K562 (cell line): ENCODE data around the gene RNF222. TPM values are rescaled to one million over a fixed set of nuclear protein-coding genes. Genes with fewer than 3 reads are reported as not detected.

ENCODE experiments used
- ATAC-seq: fragments of 200-7000 bp; cut with Tn5 transposase; 3 replicates; pipeline ENCODE4 v1.9.1; 2020; ENCODE audit warnings: moderate library complexity
- BruUV-seq: library from RNA; stranded (reverse); fragments of 400-500 nt; replicated peaks from 2 replicates; lab custom pipeline; 2021; lab: Mats Ljungman, UMichigan
- CTCF ChIA-PET: fragments of 300-600 bp; formaldehyde crosslinking; extraction: SDS; loops from one replicate; lab custom pipeline; 2021; ENCODE audit warnings: low intra/inter-chr PET ratio; lab: Yijun Ruan, JAX
- POLR2A ChIA-PET: fragments of 300-600, 350-650 bp; sonication (Branson Sonifier 250); formaldehyde crosslinking; extraction: SDS; loops from one replicate; lab custom pipeline; 2021; ENCODE audit warnings: antibody characterized with exemption, inconsistent platforms; lab: Yijun Ruan, JAX
- DNase-seq, 4 experiments: peaks; one replicate each; pipeline versions ENCODE4 v3.0.0 to v3.0.0-alpha.2; 2011 to 2018; ENCODE audit warnings: low spot score in 3 of 4, mixed read lengths in 3 of 4; ENCODE audit errors: extremely low read depth in 1 of 4
- FAIRE-seq: peaks from 2 replicates; lab custom pipeline; 2011; peaks lifted over from hg19 to GRCh38; lab: Jason Lieb, UNC
- H2AFZ ChIP-seq: 2 replicates; pipeline ENCODE4 v1.6.0; 2011; ENCODE audit warnings: low read depth, low read length, control low read depth, inconsistent platforms
- H3K27ac ChIP-seq: fragments of 200-600 bp; 3 replicates; pipeline ENCODE4 v1.8.0; 2011; ENCODE audit warnings: low read depth, mild to moderate bottlenecking, control low read depth, inconsistent platforms, low read length, moderate library complexity, mixed read lengths; ENCODE audit errors: extremely low read depth
- H3K27me3 ChIP-seq, 2 experiments: fragments of 300-600 bp in 1 of 2; 2 replicates in 1 of 2; 3 replicates in 1 of 2; pipeline versions ENCODE4 v1.6.0 to v1.8.0; 2011; ENCODE audit warnings: inconsistent platforms in 2 of 2, low read length in 2 of 2, mild to moderate bottlenecking in 1 of 2, mixed read lengths in 1 of 2, moderate library complexity in 1 of 2; ENCODE audit not compliant: control insufficient read depth in 2 of 2, insufficient read depth in 2 of 2
- H3K36me3 ChIP-seq: fragments of 300-600 bp; 3 replicates; pipeline ENCODE4 v1.8.0; 2011; ENCODE audit warnings: mild to moderate bottlenecking, low read length, inconsistent platforms; ENCODE audit not compliant: control insufficient read depth, insufficient read depth
- H3K4me1 ChIP-seq, 2 experiments: fragments of 200-600 bp in 1 of 2; replicated peaks in 1 of 2; 2 replicates in 1 of 2; 3 replicates in 1 of 2; pipeline versions ENCODE4 v1.5.1 to v1.8.0; 2011; ENCODE audit warnings: inconsistent platforms in 2 of 2, low read length in 2 of 2, mild to moderate bottlenecking in 1 of 2, mixed read lengths in 1 of 2, moderate library complexity in 1 of 2; ENCODE audit not compliant: control insufficient read depth in 2 of 2, insufficient read depth in 2 of 2
- H3K4me2 ChIP-seq: 2 replicates; pipeline ENCODE4 v1.6.1; 2011; ENCODE audit warnings: low read length, control low read depth, inconsistent platforms, mixed read lengths; ENCODE audit not compliant: insufficient read depth
- H3K4me3 ChIP-seq: fragments of 200-600 bp; sonication (generic), shearing (Covaris generic); 2 replicates; pipeline ENCODE4 v1.5.1; 2016; ENCODE audit warnings: control low read depth, inconsistent platforms
- H3K79me2 ChIP-seq: fragments of 200-600 bp; 3 replicates; pipeline ENCODE4 v1.8.0; 2011; ENCODE audit warnings: low read length, inconsistent platforms; ENCODE audit not compliant: control insufficient read depth, insufficient read depth
- H3K9ac ChIP-seq, 2 experiments: 2 replicates each; pipeline versions ENCODE4 v1.6.0 to v1.6.1; 2011; ENCODE audit warnings: low read depth in 2 of 2, low read length in 2 of 2, control low read depth in 1 of 2, inconsistent platforms in 1 of 2, mild to moderate bottlenecking in 1 of 2, mixed read lengths in 1 of 2; ENCODE audit not compliant: insufficient read depth in 1 of 2
- H3K9me1 ChIP-seq: one replicate; pipeline ENCODE4 v1.6.0; 2011; ENCODE audit warnings: inconsistent platforms, mild to moderate bottlenecking, low read length, moderate library complexity; ENCODE audit not compliant: control insufficient read depth, insufficient read depth
- H3K9me3 ChIP-seq: replicated peaks from 2 replicates; pipeline ENCODE4 v1.5.1; 2011; ENCODE audit warnings: low read depth, low read length, inconsistent platforms; ENCODE audit not compliant: control insufficient read depth, insufficient read depth
- H4K20me1 ChIP-seq: replicated peaks from 2 replicates; pipeline ENCODE4 v1.6.1; 2011; ENCODE audit warnings: low read length, inconsistent platforms, mixed read lengths; ENCODE audit not compliant: control insufficient read depth, insufficient read depth
- ARID2 ChIP-seq: fragments of 450-650 bp; IDR thresholded peaks from 2 replicates; pipeline ENCODE4 v1.6.1; 2017; ENCODE audit warnings: antibody characterized with exemption, mild to moderate bottlenecking
- CTBP1 ChIP-seq: fragments of 450-650 bp; IDR thresholded peaks from 2 replicates; pipeline ENCODE4 v1.6.1; 2016; ENCODE audit warnings: borderline replicate concordance
- HNRNPLL ChIP-seq: fragments of 200-400 bp; formaldehyde crosslinking; IDR thresholded peaks from 2 replicates; pipeline ENCODE4 v1.6.1; 2017; ENCODE audit warnings: low read length, low read depth, mild to moderate bottlenecking; ENCODE audit not compliant: poor library complexity, severe bottlenecking
- MYC ChIP-seq, 2 experiments: fragments of 250-450 bp in 1 of 2; sonication (Bioruptor Pico) in 1 of 2; IDR thresholded peaks; 2 replicates each; pipeline versions ENCODE4 v1.5.1 to v1.6.1; 2012 to 2021; ENCODE audit warnings: low read depth in 2 of 2, borderline replicate concordance in 1 of 2, improper control_type of control experiment in 1 of 2, low read length in 1 of 2, mild to moderate bottlenecking in 1 of 2, moderate library complexity in 1 of 2
- OTX1 ChIP-seq: fragments of 450-650 bp; formaldehyde crosslinking; IDR thresholded peaks from 2 replicates; pipeline ENCODE4 v1.4.0; 2022; ENCODE audit warnings: mild to moderate bottlenecking
- POLR2A ChIP-seq: fragments of 450-650 bp; conservative IDR thresholded peaks from 2 replicates; pipeline ENCODE4 v1.6.1; 2016
- POLR2AphosphoS2 ChIP-seq: IDR thresholded peaks from 2 replicates; pipeline ENCODE4 v1.6.1; 2012; ENCODE audit warnings: low read length, improper control_type of control experiment
- POLR2G ChIP-seq: fragments of 200-400 bp; formaldehyde crosslinking; IDR thresholded peaks from 2 replicates; pipeline ENCODE4 v1.6.1; 2017; ENCODE audit warnings: low read depth, mild to moderate bottlenecking, antibody characterized with exemption, low read length, moderate library complexity
- SMAD1 ChIP-seq: fragments of 150-350 bp; IDR thresholded peaks from 2 replicates; pipeline ENCODE4 v1.6.1; 2014; ENCODE audit warnings: low read length, low read depth; ENCODE audit not compliant: partially characterized antibody
- TAF7 ChIP-seq: fragments of 450-650 bp; IDR thresholded peaks from 2 replicates; pipeline ENCODE4 v1.6.1; 2016; ENCODE audit warnings: missing genetic modification characterization, missing compliant biosample characterization
- TAF9B ChIP-seq: fragments of 450-650 bp; IDR thresholded peaks from 2 replicates; pipeline ENCODE4 v1.6.1; 2018; ENCODE audit warnings: mild to moderate bottlenecking; ENCODE audit not compliant: partially characterized antibody
- ZNF239 ChIP-seq: fragments of 250-450 bp; sonication (Bioruptor Pico); IDR thresholded peaks from 2 replicates; pipeline ENCODE4 v1.4.0; 2020; ENCODE audit warnings: mild to moderate bottlenecking
- ZZZ3 ChIP-seq: fragments of 450-650 bp; IDR thresholded peaks from 2 replicates; pipeline ENCODE4 v1.6.1; 2016; ENCODE audit warnings: antibody characterized with exemption, mild to moderate bottlenecking, moderate library complexity
- WGBS: fragments of 100-300 bp; shearing (Covaris generic); methylation state at CpG from one replicate; pipeline ENCODE4 v1.1.6; 2016; ENCODE audit warnings: low coverage, mixed read lengths; ENCODE audit not compliant: insufficient coverage; ENCODE audit errors: missing lambda C conversion rate; 5-methylcytosine and 5-hydroxymethylcytosine counted together
- in situ Hi-C: fragments of 300-500 bp; cut with MboI; formaldehyde crosslinking; loops from 4 replicates; pipeline ENCODE4 v1.15.0; 2018; ENCODE audit warnings: inconsistent platforms, mixed read lengths
- intact Hi-C: fragments of 100-400 bp; cut with micrococcal nuclease; formaldehyde crosslinking; loops from 2 replicates; pipeline ENCODE4 v1.14.2; 2022
- polyA plus RNA-seq, 8 experiments: library from polyadenylated mRNA; depleted of rRNA in 4 of 8; stranded (reverse) in 5 of 8; unstranded in 3 of 8; fragments of >200 nt; fragmentation: Nextera tagmentation in 2 of 8; fragmentation: Illumina TruSeq in 1 of 8; extraction: Ambion mirVana in 2 of 8; extraction: Trizol in 1 of 8; gene quantifications; 2 replicates each; pipeline versions ENCODE4 v1.2.1 to v1.2.3, GENCODE V29; 2011 to 2014; ENCODE audit warnings: inconsistent platforms in 1 of 8, missing spikeins in 1 of 8
- total RNA-seq, 7 experiments: library from RNA; depleted of rRNA in 6 of 7; stranded (reverse); fragments of >200 nt in 6 of 7; fragmentation: Illumina TruSeq in 2 of 7; extraction: Trizol in 2 of 7; gene quantifications; 2 replicates each; pipeline versions ENCODE4 v1.2.1 to v1.2.3, GENCODE V29; 2011 to 2021; ENCODE audit warnings: low replicate concordance in 1 of 7
- TF ChIP-seq, protein P1 (sequence below): fragments of 250-450 bp; sonication (Bioruptor Pico); IDR thresholded peaks from 2 replicates; pipeline ENCODE4 v1.8.0; 2021; ENCODE audit warnings: moderate library complexity, mild to moderate bottlenecking, inconsistent platforms
- TF ChIP-seq, protein P2 (sequence below): conservative IDR thresholded peaks from 2 replicates; pipeline ENCODE4 v1.6.1; 2011; ENCODE audit warnings: low read depth, mild to moderate bottlenecking, low read length; ENCODE audit not compliant: control insufficient read depth
- TF ChIP-seq, protein P3 (sequence below): fragments of 250-450 bp; sonication (Bioruptor Pico); IDR thresholded peaks from 2 replicates; pipeline ENCODE4 v1.4.0; 2020
- TF ChIP-seq, protein P4 (sequence below): fragments of 450-650 bp; IDR thresholded peaks from 2 replicates; pipeline ENCODE4 v1.6.1; 2014; ENCODE audit warnings: low read depth, mild to moderate bottlenecking, moderate library complexity, borderline replicate concordance

RNF222 gene
- total and polyA plus RNA-seq, 9 of the 15 experiments (the other 6 are each of a cell fraction or from before 2014, with no cell fraction given) = not detected

DNA sequence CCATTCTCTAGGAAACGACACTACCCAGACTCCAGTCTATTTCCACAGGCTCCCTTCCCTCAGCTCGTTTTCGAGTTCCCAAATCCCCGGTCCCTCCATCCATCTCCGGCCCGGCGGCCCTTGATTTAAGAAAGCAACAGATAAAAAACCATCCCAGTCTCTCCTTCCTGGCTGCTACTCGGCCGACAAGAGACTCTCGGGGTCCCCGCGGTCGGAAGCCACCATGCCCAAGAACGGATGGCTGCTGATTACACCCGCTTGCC, 14.8 kb downstream of the RNF222 start:
- no peak for DNase-seq
- H3K9me1 ChIP-seq = no peaks in the 10 kb centered on the region
- H3K27me3 ChIP-seq = no peaks in the 10 kb centered on the region
- H3K36me3 ChIP-seq = peaks cover 47% of the 10 kb centered on the region
- WGBS = 3% methylated on average over 13 of the region's 15 CpGs
- CTCF ChIA-PET = interaction anchor here (0.9 to 1.2 kb wide), 3 partner anchors 363 to 403 kb away, joined by 3 to 5 read pairs (median 4); no protein-coding TSS in a partner anchor
- peak overlapping the region; percentile 82 to 94 for H3K9ac ChIP-seq
- peak overlapping the region; percentile 85 for H3K4me2 ChIP-seq
- no peak for FAIRE-seq
- intact Hi-C loops = loop anchor here (1.0 to 10.0 kb wide), 3 partner anchors 46 to 362 kb away; partner anchors contain the start of gene ODF4
- no TSS peak for BruUV-seq
- no peak overlapping the region; the same call in 1 of the 2 replicates for H2AFZ ChIP-seq
- peaks cover 14% of the 10 kb centered on the region; the same call in 1 of the 2 replicates for H4K20me1 ChIP-seq
- POLR2A ChIA-PET = interaction anchor here (0.6 to 1.5 kb wide), 5 partner anchors 37 to 1379 kb away, joined by 3 to 7 read pairs (median 4); no protein-coding TSS in a partner anchor
- peaks cover 54% of the 10 kb centered on the region for H3K79me2 ChIP-seq
- in situ Hi-C loops = loop anchor here (25.0 kb wide), 1 partner anchor 1154 kb away; no protein-coding TSS in a partner anchor
- peak overlapping the region; percentile 53 for H3K4me3 ChIP-seq
- no peak for ATAC-seq
- peaks cover 34 to 36% of the 10 kb centered on the region in 2 experiments for H3K4me1 ChIP-seq
- H3K9me3 ChIP-seq = no peaks in the 10 kb centered on the region
- H3K27ac ChIP-seq = peak overlapping the region; percentile 71
- TF ChIP-seq TAF9B (peak; percentile 95), ZZZ3 (peak; percentile 94), TAF7 (tag) (peak; percentile 99), OTX1 (CRISPR knock-in tag) (no peak), CTBP1 (no peak), HNRNPLL (no peak), SMAD1 (peak; percentile 28), POLR2AphosphoS2 (no peak), ZNF239 (CRISPR knock-in tag) (no peak), MYC (IDR thresholded peaks at IDR 0.05; ENCODE audit: low read depth, low read length) (no peak; the same call in 1 of the 2 replicates), MYC (CRISPR knock-in tag; IDR thresholded peaks at IDR 0.05; ENCODE audit: borderline replicate concordance, low read depth) (peak; percentile 86; the same call in 1 of the 2 replicates), POLR2A (peak; percentile 97; the same call in 1 of the 2 replicates), ARID2 (no peak), POLR2G (peak; percentile 88; the same call in 1 of the 2 replicates)
- TF ChIP-seq, protein P1, sequence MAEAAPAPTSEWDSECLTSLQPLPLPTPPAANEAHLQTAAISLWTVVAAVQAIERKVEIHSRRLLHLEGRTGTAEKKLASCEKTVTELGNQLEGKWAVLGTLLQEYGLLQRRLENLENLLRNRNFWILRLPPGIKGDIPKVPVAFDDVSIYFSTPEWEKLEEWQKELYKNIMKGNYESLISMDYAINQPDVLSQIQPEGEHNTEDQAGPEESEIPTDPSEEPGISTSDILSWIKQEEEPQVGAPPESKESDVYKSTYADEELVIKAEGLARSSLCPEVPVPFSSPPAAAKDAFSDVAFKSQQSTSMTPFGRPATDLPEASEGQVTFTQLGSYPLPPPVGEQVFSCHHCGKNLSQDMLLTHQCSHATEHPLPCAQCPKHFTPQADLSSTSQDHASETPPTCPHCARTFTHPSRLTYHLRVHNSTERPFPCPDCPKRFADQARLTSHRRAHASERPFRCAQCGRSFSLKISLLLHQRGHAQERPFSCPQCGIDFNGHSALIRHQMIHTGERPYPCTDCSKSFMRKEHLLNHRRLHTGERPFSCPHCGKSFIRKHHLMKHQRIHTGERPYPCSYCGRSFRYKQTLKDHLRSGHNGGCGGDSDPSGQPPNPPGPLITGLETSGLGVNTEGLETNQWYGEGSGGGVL (CRISPR knock-in tag) = no peak
- TF ChIP-seq, protein P2, sequence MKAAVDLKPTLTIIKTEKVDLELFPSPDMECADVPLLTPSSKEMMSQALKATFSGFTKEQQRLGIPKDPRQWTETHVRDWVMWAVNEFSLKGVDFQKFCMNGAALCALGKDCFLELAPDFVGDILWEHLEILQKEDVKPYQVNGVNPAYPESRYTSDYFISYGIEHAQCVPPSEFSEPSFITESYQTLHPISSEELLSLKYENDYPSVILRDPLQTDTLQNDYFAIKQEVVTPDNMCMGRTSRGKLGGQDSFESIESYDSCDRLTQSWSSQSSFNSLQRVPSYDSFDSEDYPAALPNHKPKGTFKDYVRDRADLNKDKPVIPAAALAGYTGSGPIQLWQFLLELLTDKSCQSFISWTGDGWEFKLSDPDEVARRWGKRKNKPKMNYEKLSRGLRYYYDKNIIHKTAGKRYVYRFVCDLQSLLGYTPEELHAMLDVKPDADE = 0 out of 2 replicates have a peak, but pooled peaks have one; percentile 32
- TF ChIP-seq, protein P3, sequence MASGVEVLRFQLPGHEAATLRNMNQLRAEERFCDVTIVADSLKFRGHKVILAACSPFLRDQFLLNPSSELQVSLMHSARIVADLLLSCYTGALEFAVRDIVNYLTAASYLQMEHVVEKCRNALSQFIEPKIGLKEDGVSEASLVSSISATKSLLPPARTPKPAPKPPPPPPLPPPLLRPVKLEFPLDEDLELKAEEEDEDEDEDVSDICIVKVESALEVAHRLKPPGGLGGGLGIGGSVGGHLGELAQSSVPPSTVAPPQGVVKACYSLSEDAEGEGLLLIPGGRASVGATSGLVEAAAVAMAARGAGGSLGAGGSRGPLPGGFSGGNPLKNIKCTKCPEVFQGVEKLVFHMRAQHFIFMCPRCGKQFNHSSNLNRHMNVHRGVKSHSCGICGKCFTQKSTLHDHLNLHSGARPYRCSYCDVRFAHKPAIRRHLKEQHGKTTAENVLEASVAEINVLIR (CRISPR knock-in tag) = no peak
- TF ChIP-seq, protein P4, sequence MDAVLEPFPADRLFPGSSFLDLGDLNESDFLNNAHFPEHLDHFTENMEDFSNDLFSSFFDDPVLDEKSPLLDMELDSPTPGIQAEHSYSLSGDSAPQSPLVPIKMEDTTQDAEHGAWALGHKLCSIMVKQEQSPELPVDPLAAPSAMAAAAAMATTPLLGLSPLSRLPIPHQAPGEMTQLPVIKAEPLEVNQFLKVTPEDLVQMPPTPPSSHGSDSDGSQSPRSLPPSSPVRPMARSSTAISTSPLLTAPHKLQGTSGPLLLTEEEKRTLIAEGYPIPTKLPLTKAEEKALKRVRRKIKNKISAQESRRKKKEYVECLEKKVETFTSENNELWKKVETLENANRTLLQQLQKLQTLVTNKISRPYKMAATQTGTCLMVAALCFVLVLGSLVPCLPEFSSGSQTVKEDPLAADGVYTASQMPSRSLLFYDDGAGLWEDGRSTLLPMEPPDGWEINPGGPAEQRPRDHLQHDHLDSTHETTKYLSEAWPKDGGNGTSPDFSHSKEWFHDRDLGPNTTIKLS = no peak
